PC-9 (cell line): Measurements from ENCODE around the gene EVL. TPM values are rescaled to one million over a fixed set of nuclear protein-coding genes. Genes with fewer than 3 reads are reported as not detected.

Source experiments
- BruUV-seq: library from RNA; stranded (reverse); fragments of 400-500 nt; replicated peaks from 2 replicates; lab custom pipeline; 2021; lab: Mats Ljungman, UMichigan
- CTCF ChIA-PET: fragments of 300-600 bp; sonication (Branson Sonifier 250); formaldehyde crosslinking; loops from one replicate; lab custom pipeline; 2022; ENCODE audit warnings: antibody characterized with exemption; lab: Charles Lee
- POLR2A ChIA-PET: fragments of 300-600 bp; sonication (Branson Sonifier 250); formaldehyde crosslinking; loops from one replicate; lab custom pipeline; 2022; ENCODE audit warnings: antibody characterized with exemption; ENCODE audit not compliant: unreplicated experiment; lab: Charles Lee
- DNase-seq, 2 experiments: peaks; one replicate each; pipeline versions ENCODE4 v3.0.0 to v3.0.0-alpha.2; 2015 to 2022; ENCODE audit warnings: mixed read lengths in 1 of 2
- H2AFZ ChIP-seq: fragments of 200-600 bp; sonication (generic); 2 replicates; pipeline ENCODE4 v1.8.1; 2017; ENCODE audit warnings: antibody characterized with exemption
- H3F3A ChIP-seq: fragments of 200-600 bp; sonication (generic); 2 replicates; pipeline ENCODE4 v1.8.1; 2017; ENCODE audit warnings: antibody characterized with exemption, mild to moderate bottlenecking, low read depth; ENCODE audit not compliant: insufficient read depth
- H3K27ac ChIP-seq: fragments of 200-600 bp; sonication (generic); 2 replicates; pipeline ENCODE4 v1.6.1; 2016; ENCODE audit warnings: mixed run types
- H3K27me3 ChIP-seq: fragments of 200-600 bp; sonication (generic); 2 replicates; pipeline ENCODE4 v1.6.1; 2016; ENCODE audit warnings: low read depth, mixed run types; ENCODE audit not compliant: insufficient read depth
- H3K36me3 ChIP-seq: fragments of 200-600 bp; sonication (generic); 2 replicates; pipeline ENCODE4 v1.6.1; 2016; ENCODE audit warnings: low read depth, mixed run types
- H3K4me1 ChIP-seq: fragments of 200-600 bp; sonication (generic); replicated peaks from 2 replicates; pipeline ENCODE4 v1.6.1; 2016; ENCODE audit warnings: mixed run types; ENCODE audit not compliant: insufficient read depth
- H3K4me2 ChIP-seq: fragments of 200-600 bp; sonication (generic); 2 replicates; pipeline ENCODE4 v1.6.1; 2017; ENCODE audit warnings: mixed run types
- H3K4me3 ChIP-seq: fragments of 200-600 bp; sonication (generic); 2 replicates; pipeline ENCODE4 v1.6.1; 2016; ENCODE audit warnings: mixed run types
- H3K79me2 ChIP-seq: fragments of 200-600 bp; sonication (generic); 2 replicates; pipeline ENCODE4 v1.6.1; 2017; ENCODE audit warnings: low read depth, mixed run types
- H3K9me2 ChIP-seq: fragments of 200-600 bp; sonication (generic); 2 replicates; pipeline ENCODE4 v1.8.1; 2017; ENCODE audit warnings: mild to moderate bottlenecking; ENCODE audit not compliant: insufficient read depth
- H3K9me3 ChIP-seq: fragments of 200-600 bp; sonication (generic); 2 replicates; pipeline ENCODE4 v1.8.1; 2016; ENCODE audit warnings: low read depth; ENCODE audit not compliant: insufficient read depth
- H4K20me1 ChIP-seq: fragments of 200-600 bp; sonication (generic); 2 replicates; pipeline ENCODE4 v1.8.1; 2017; ENCODE audit not compliant: insufficient read depth
- EZH2 ChIP-seq: fragments of 200-600 bp; sonication (generic); IDR thresholded peaks from 2 replicates; pipeline ENCODE4 v1.8.0; 2017; ENCODE audit warnings: antibody characterized with exemption, low read depth
- intact Hi-C: fragments of 100-400 bp; cut with micrococcal nuclease; formaldehyde crosslinking; loops from one replicate; pipeline ENCODE4 v1.10.0; 2022; ENCODE audit not compliant: unreplicated experiment
- total RNA-seq: library from RNA; stranded (reverse); gene quantifications from 2 replicates; pipeline ENCODE4 v1.2.3, GENCODE V29; 2021
- TF ChIP-seq, protein P1 (sequence below): fragments of 200-600 bp; sonication (generic); conservative IDR thresholded peaks from 2 replicates; pipeline ENCODE4 v1.6.1; 2017; ENCODE audit warnings: mixed run types, antibody characterized with exemption, mild to moderate bottlenecking, moderate library complexity

EVL gene
- total RNA-seq, 1 experiment from 2014 or later: 5.9 TPM

DNA sequence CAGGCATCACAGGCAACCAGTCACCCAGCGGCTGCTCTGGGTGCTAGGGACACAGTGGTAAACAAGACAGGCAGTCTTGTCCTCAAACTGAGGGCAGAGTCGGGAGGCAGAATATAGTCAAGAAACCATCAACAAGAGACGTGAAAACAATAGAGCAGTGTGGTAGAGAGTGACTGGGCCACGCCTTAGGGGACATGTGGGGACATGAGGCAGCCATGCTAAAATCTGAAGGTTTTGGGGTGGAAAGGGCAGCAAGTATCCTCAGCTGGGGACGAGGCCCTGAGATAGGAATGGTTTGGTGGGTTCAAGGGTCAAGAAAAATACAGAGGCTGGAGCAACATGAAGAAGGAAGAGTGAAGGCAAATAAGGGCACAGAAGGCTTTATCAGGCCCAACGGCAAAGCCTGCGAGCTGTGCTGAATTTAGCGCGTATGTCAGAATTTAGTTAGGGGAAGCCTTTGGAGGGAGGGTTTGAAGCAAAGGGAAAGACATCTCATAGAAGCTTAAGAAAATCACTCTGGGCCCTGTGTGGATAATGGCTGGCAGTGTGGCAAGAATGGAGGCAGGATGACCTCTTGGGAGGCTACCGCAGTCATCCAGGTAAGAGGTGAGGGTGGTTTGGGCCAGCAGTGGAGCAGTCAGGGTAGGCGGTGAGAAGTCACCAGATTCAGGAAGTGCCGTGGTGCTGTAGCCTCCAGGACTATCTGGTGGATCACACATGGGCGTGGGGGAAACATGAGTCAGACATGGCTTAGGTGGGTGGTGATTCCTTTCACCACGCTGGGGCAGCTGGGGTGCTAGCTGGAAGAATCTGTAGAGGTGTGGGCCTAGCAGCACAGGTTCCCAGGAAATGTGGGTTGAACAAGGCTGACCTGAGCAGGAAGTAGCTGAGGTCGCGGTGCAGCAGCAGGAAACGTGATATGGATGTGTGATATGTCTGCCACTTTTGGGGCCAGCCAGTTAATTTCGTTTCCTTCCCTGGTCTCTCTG, 3.0 kb downstream of the EVL start:
- no peaks in the 10 kb centered on the region for H3K9me3 ChIP-seq
- H3K27ac ChIP-seq: peak overlapping the region; percentile 94
- peaks cover 40% of the 10 kb centered on the region for H3K4me1 ChIP-seq
- peak overlapping the region; percentile 63 for H3K4me2 ChIP-seq
- CTCF ChIA-PET: no interaction called here
- intact Hi-C loops: no loop called here
- no peaks in the 10 kb centered on the region for H4K20me1 ChIP-seq
- H3K36me3 ChIP-seq: no peaks in the 10 kb centered on the region
- TF ChIP-seq, protein P1, sequence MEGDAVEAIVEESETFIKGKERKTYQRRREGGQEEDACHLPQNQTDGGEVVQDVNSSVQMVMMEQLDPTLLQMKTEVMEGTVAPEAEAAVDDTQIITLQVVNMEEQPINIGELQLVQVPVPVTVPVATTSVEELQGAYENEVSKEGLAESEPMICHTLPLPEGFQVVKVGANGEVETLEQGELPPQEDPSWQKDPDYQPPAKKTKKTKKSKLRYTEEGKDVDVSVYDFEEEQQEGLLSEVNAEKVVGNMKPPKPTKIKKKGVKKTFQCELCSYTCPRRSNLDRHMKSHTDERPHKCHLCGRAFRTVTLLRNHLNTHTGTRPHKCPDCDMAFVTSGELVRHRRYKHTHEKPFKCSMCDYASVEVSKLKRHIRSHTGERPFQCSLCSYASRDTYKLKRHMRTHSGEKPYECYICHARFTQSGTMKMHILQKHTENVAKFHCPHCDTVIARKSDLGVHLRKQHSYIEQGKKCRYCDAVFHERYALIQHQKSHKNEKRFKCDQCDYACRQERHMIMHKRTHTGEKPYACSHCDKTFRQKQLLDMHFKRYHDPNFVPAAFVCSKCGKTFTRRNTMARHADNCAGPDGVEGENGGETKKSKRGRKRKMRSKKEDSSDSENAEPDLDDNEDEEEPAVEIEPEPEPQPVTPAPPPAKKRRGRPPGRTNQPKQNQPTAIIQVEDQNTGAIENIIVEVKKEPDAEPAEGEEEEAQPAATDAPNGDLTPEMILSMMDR: no peak
- no peak for TF ChIP-seq EZH2
- H3K79me2 ChIP-seq: no peaks in the 10 kb centered on the region
- peaks cover 24% of the 10 kb centered on the region; the same call in 1 of the 2 replicates for H3F3A ChIP-seq
- no peaks in the 10 kb centered on the region for H3K27me3 ChIP-seq
- peak; percentile 61 to 97 for DNase-seq
- BruUV-seq: no TSS peak
- no peaks in the 10 kb centered on the region for H3K9me2 ChIP-seq
- no peak overlapping the region for H3K4me3 ChIP-seq
- peak overlapping the region; percentile 71; the same call in 1 of the 2 replicates for H2AFZ ChIP-seq
- POLR2A ChIA-PET: no interaction called here

DNA sequence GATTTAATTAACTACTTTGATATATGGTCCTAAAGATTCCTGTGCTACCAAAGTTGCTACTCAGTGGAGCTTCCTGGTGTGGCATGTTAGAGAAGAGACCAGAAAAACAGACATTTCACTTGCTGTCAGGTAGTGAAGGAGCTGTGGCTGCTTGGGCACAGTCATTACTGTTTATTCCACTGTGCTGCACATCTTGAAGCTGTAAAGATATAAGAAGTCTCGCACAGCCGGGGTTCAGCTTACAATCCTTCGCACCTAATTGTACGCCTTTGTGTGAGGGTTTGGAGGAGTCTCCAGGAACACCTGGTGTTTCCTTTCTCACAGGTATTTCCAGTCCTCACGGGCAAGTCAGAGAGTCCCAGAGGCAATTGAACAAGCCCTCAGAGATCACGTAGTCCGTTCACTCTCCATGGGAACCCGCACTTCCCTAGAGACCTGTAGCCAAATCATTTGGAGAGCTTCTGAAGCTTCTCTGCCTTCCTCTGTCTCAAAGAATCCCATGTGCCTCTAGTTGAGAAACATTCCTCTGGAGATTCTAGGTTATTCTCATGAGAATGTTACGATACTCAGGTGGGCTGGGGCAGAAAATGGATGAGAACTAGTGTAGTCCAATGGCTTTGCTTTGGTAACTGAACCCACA, 4.1 kb downstream of the EVL start:
- H3K36me3 ChIP-seq: no peaks in the 10 kb centered on the region
- H3K4me2 ChIP-seq: peak overlapping the region; percentile 63
- POLR2A ChIA-PET: no interaction called here
- no peak for TF ChIP-seq EZH2
- TF ChIP-seq, protein P1: no peak
- no TSS peak for BruUV-seq
- H3F3A ChIP-seq: peaks cover 24% of the 10 kb centered on the region; the same call in 1 of the 2 replicates
- DNase-seq: no peak
- H3K4me1 ChIP-seq: peaks cover 40% of the 10 kb centered on the region
- intact Hi-C loops: no loop called here
- H3K79me2 ChIP-seq: no peaks in the 10 kb centered on the region
- CTCF ChIA-PET: no interaction called here
- H3K27ac ChIP-seq: peak overlapping the region; percentile 94
- no peaks in the 10 kb centered on the region for H3K9me3 ChIP-seq
- H4K20me1 ChIP-seq: no peaks in the 10 kb centered on the region
- H3K9me2 ChIP-seq: no peaks in the 10 kb centered on the region
- no peak overlapping the region for H3K4me3 ChIP-seq
- H3K27me3 ChIP-seq: no peaks in the 10 kb centered on the region
- H2AFZ ChIP-seq: no peak overlapping the region; the same call in 1 of the 2 replicates

DNA sequence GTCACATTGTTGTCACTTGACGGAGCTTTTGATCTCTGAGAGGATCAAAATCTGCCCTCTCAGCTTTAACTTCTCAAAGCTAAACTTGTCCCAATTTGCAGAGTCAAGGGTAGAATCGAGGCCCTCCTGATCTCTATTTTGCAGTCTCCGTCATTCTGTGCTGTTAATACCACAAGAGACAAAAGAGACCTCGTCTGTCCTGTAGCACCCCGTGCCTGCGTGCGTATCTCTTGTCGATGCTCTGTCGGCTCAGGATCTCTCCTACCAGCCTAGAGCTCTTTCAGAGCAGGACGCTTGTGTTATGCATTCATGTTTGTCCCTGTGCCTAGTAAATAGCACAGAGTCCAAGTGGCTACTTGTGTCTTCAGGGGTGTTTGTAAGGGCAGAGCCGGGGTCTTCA, 5.1 kb downstream of the EVL start:
- Histone ChIP-seq H3K27me3 (no peaks in the 10 kb centered on the region), H3K4me3 (no peak overlapping the region), H3K4me2 (no peak overlapping the region), H3F3A (peaks cover 24% of the 10 kb centered on the region; the same call in 1 of the 2 replicates), H3K36me3 (no peaks in the 10 kb centered on the region), H3K4me1 (peaks cover 40% of the 10 kb centered on the region), H3K9me2 (no peaks in the 10 kb centered on the region), H3K27ac (no peak overlapping the region), H4K20me1 (no peaks in the 10 kb centered on the region), H2AFZ (no peak overlapping the region), H3K79me2 (no peaks in the 10 kb centered on the region), H3K9me3 (no peaks in the 10 kb centered on the region)
- POLR2A ChIA-PET: no interaction called here
- intact Hi-C loops: loop anchor here (5.0 to 10.0 kb wide), 2 partner anchors 37 to 304 kb away; partner anchors contain the start of gene WDR25
- CTCF ChIA-PET: no interaction called here
- BruUV-seq: no TSS peak
- no peak for DNase-seq
- no peak for TF ChIP-seq EZH2
- TF ChIP-seq, protein P1: no peak
